HUES6 (cell line): ENCODE results near the gene SAMD14.

Experiments
- H3K27ac ChIP-seq: 2 replicates; pipeline ENCODE4 v1.7.0; 2013; ENCODE audit warnings: low read depth, mild to moderate bottlenecking, low read length, inconsistent platforms
- H3K27me3 ChIP-seq: 2 replicates; pipeline ENCODE4 v1.6.1; 2013; ENCODE audit warnings: low read length; ENCODE audit not compliant: control insufficient read depth, insufficient read depth
- H3K36me3 ChIP-seq: 2 replicates; pipeline ENCODE4 v1.6.1; 2013; ENCODE audit warnings: low read length; ENCODE audit not compliant: control insufficient read depth, insufficient read depth
- H3K4me1 ChIP-seq: 2 replicates; pipeline ENCODE4 v1.6.1; 2013; ENCODE audit warnings: low read length; ENCODE audit not compliant: control insufficient read depth, insufficient read depth
- H3K4me3 ChIP-seq: 2 replicates; pipeline ENCODE4 v1.5.1; 2013; ENCODE audit warnings: low read depth, low read length
- H3K9ac ChIP-seq: one replicate; pipeline ENCODE4 v1.6.1; 2013; ENCODE audit warnings: mild to moderate bottlenecking, low read length
- H3K9me3 ChIP-seq: 2 replicates; pipeline ENCODE4 v1.6.1; 2013; ENCODE audit warnings: low read depth, low read length; ENCODE audit not compliant: control insufficient read depth, insufficient read depth

Gene SAMD14

DNA sequence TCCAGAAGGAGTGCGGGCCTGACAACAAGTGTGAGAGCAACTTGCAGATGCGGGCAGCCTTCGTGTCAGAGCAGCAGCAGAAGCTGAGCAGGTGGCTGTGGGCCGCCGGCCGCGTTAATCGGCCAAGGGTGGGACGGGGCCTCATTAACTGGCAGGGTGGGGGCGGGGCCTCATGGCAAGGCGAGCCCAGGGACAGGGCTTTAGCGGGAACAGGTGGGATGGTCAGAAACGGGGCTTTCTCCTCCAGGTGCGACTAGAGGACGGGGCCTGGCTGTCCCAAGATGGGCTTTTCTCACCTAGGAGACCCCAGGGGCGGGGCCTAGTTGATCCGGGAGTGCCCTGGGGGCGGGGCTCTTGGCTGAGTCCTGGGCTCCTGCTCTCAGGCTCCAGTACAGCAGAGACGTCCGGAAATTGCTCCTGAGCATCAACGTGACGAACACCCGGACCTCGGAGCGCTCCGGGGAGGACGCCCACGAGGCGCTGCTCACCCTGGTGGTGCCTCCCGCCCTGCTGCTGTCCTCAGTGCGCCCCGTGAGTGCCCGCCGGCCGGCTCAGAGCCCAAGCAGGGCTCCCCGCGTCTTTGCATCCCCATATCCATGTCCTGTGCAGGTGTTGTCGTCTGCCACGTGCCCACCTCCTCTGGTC lies 53.2 kb downstream of the SAMD14 start:
- Histone ChIP-seq H3K27ac (no peak overlapping the region), H3K9ac (no peak overlapping the region), H3K4me3 (no peak overlapping the region), H3K9me3 (no peaks in the 10 kb centered on the region), H3K36me3 (peaks cover 42% of the 10 kb centered on the region), H3K4me1 (0 out of 2 replicates have a peak, but pooled peaks cover 4% of the 10 kb centered on the region), H3K27me3 (no peaks in the 10 kb centered on the region)

DNA sequence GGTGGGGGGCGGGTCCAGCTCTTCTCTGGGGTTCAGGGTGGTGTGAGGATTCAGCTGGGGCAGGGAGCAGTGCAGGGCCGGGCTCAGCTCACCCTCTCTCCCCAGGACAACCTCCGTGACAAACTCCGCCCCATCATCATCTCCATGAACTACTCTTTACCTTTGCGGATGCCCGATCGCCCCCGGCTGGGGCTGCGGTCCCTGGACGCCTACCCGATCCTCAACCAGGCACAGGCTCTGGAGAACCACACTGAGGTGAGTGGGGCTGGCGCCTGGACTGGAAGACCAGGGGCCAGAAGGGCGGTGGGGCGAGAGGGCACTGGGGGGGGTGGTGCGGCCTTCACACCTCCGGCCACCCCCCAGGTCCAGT lies 53.8 kb downstream of the SAMD14 start:
- Histone ChIP-seq H3K9me3 (no peaks in the 10 kb centered on the region), H3K27ac (no peak overlapping the region), H3K4me3 (no peak overlapping the region), H3K4me1 (0 out of 2 replicates have a peak, but pooled peaks cover 4% of the 10 kb centered on the region), H3K9ac (no peak overlapping the region), H3K27me3 (no peaks in the 10 kb centered on the region), H3K36me3 (peaks cover 42% of the 10 kb centered on the region)

- Histone ChIP-seq H3K27me3 (no peaks in the 10 kb centered on the region), H3K4me3 (no peak overlapping the region), H3K36me3 (peaks cover 43% of the 10 kb centered on the region), H3K27ac (no peak overlapping the region), H3K9ac (no peak overlapping the region), H3K9me3 (no peaks in the 10 kb centered on the region), H3K4me1 (0 out of 2 replicates have a peak, but pooled peaks cover 4% of the 10 kb centered on the region)
Observed at GRCh38 chr17:50075446-50076032, 54.4 kb downstream of the SAMD14 start.

- Histone ChIP-seq H3K9ac (no peak overlapping the region), H3K9me3 (no peaks in the 10 kb centered on the region), H3K4me3 (no peak overlapping the region), H3K36me3 (peaks cover 39% of the 10 kb centered on the region), H3K27me3 (no peaks in the 10 kb centered on the region), H3K4me1 (0 out of 2 replicates have a peak, but pooled peaks cover 4% of the 10 kb centered on the region), H3K27ac (no peak overlapping the region)
Observed at GRCh38 chr17:50074227-50074626, 55.7 kb downstream of the SAMD14 start.

GRCh38 chr17:50072925-50073324 lies 57.0 kb downstream of the SAMD14 start:
- Histone ChIP-seq H3K4me1 (0 out of 2 replicates have a peak, but pooled peaks cover 4% of the 10 kb centered on the region), H3K9me3 (no peaks in the 10 kb centered on the region), H3K27ac (no peak overlapping the region), H3K27me3 (no peaks in the 10 kb centered on the region), H3K9ac (no peak overlapping the region), H3K36me3 (peaks cover 35% of the 10 kb centered on the region), H3K4me3 (no peak overlapping the region)

GRCh38 chr17:50072130-50072529 lies 57.8 kb downstream of the SAMD14 start:
- Histone ChIP-seq H3K9me3 (no peaks in the 10 kb centered on the region), H3K27ac (no peak overlapping the region), H3K9ac (no peak overlapping the region), H3K4me1 (0 out of 2 replicates have a peak, but pooled peaks cover 3% of the 10 kb centered on the region), H3K36me3 (peaks cover 28% of the 10 kb centered on the region), H3K27me3 (no peaks in the 10 kb centered on the region), H3K4me3 (no peak overlapping the region)

DNA sequence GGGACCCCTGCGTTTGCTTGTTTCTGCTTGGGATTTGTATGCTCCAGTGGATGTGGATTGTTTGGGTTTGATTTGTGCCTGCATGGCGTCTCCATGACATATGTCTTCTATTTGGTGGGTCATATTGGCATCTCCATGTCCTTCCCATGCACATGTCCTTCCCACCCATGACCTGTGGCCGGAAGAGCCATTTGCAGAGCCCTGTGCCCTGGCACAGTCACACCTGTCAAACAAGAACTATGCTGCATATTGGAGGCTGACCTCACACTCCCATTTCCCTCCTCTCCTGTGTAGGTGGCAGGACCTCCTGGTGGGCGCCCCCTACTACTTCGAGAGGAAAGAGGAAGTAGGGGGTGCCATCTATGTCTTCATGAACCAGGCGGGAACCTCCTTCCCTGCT lies 58.3 kb downstream of the SAMD14 start:
- no peaks in the 10 kb centered on the region for H3K27me3 ChIP-seq
- H3K9me3 ChIP-seq, result no peaks in the 10 kb centered on the region
- H3K36me3 ChIP-seq, result peaks cover 27% of the 10 kb centered on the region
- no peak overlapping the region for H3K9ac ChIP-seq
- no peaks in the 10 kb centered on the region for H3K4me1 ChIP-seq
- no peak overlapping the region for H3K4me3 ChIP-seq
- no peak overlapping the region for H3K27ac ChIP-seq

- Histone ChIP-seq H3K36me3 (peaks cover 27% of the 10 kb centered on the region), H3K27ac (no peak overlapping the region)
Observed at GRCh38 chr17:50070908-50071680, 58.9 kb downstream of the SAMD14 start.

DNA sequence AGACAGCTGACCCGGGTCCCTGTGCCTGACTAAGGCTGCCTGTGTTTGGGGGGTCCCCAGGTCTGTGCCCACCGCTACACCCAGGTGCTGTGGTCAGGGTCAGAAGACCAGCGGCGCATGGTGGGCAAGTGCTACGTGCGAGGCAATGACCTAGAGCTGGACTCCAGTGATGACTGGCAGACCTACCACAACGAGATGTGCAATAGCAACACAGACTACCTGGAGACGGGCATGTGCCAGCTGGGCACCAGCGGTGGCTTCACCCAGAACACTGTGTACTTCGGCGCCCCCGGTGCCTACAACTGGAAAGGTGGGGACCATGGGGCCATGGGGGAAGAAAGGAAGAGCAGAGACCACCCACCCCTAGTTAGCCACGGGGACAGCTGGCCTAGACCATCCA lies 62.0 kb downstream of the SAMD14 start:
- no peak overlapping the region for H3K4me3 ChIP-seq
- no peak overlapping the region for H3K27ac ChIP-seq
- H3K36me3 ChIP-seq, result peaks cover 23% of the 10 kb centered on the region
- H3K4me1 ChIP-seq, result peaks cover 12% of the 10 kb centered on the region
- no peaks in the 10 kb centered on the region for H3K27me3 ChIP-seq
- no peaks in the 10 kb centered on the region for H3K9me3 ChIP-seq
- no peak overlapping the region for H3K9ac ChIP-seq

More at GRCh38 chr17:50070908-50071680, 58.9 kb downstream of the SAMD14 start:
- no peak overlapping the region for H3K9ac ChIP-seq
- H3K4me1 ChIP-seq, result no peaks in the 10 kb centered on the region
- no peaks in the 10 kb centered on the region for H3K27me3 ChIP-seq
- H3K4me3 ChIP-seq, result no peak overlapping the region
- H3K9me3 ChIP-seq, result no peaks in the 10 kb centered on the region

- peaks cover 18% of the 10 kb centered on the region for H3K4me1 ChIP-seq
- peaks cover 23% of the 10 kb centered on the region for H3K36me3 ChIP-seq
- no peaks in the 10 kb centered on the region for H3K9me3 ChIP-seq
- no peak overlapping the region for H3K27ac ChIP-seq
- H3K4me3 ChIP-seq, result no peak overlapping the region
- H3K9ac ChIP-seq, result no peak overlapping the region
- no peaks in the 10 kb centered on the region for H3K27me3 ChIP-seq
Observed at GRCh38 chr17:50066995-50067394, 63.0 kb downstream of the SAMD14 start.

- H3K27me3 ChIP-seq, result no peaks in the 10 kb centered on the region
- peaks cover 18% of the 10 kb centered on the region for H3K4me1 ChIP-seq
- H3K9ac ChIP-seq, result no peak overlapping the region
- peaks cover 9% of the 10 kb centered on the region; the same call in 1 of the 2 replicates for H3K36me3 ChIP-seq
- no peak overlapping the region for H3K4me3 ChIP-seq
- no peaks in the 10 kb centered on the region for H3K9me3 ChIP-seq
- H3K27ac ChIP-seq, result no peak overlapping the region
Observed at GRCh38 chr17:50065056-50065455, 64.9 kb downstream of the SAMD14 start.
